NT2/D1 (cell line): Measurements from ENCODE around the gene RPS6KB2.

Experiments
- SUZ12 ChIP-seq: IDR thresholded peaks from 2 replicates; pipeline ENCODE4 v1.6.1; 2011; ENCODE audit not compliant: insufficient read length, insufficient read depth; ENCODE audit errors: extremely low read depth
- YY1 ChIP-seq: IDR thresholded peaks from 2 replicates; pipeline ENCODE4 v1.6.1; 2011; ENCODE audit not compliant: insufficient read length, insufficient read depth
- ZNF274 ChIP-seq: IDR thresholded peaks from 2 replicates; pipeline ENCODE4 v1.6.1; 2011; ENCODE audit warnings: mild to moderate bottlenecking, low read depth, low read length

- no peak for TF ChIP-seq YY1
- TF ChIP-seq SUZ12, result no peak
- no peak for TF ChIP-seq ZNF274
Measured at GRCh38 chr11:67482275-67482826, 54.1 kb downstream of the RPS6KB2 start.
